OCI-M1 (cell line): ENCODE results near the gene DMP1.

Experiments used
- DNase-seq: peaks from one replicate; lab custom pipeline; 2025; lab: John Stamatoyannopoulos, UW

The DMP1 gene

GRCh38 chr4:87649980-87650379 is at the start of gene DMP1:
Gene DMP1 (plus strand): TSS chr4:87650280. CDS start chr4:87656493, 6,213 bp downstream.
- DNase-seq, result no peak

- DNase-seq, result no peak
Observed at GRCh38 chr4:87601361-87601760, 48.7 kb upstream of the DMP1 start.

- DNase-seq, result no peak
Observed at GRCh38 chr4:87608229-87608628, 41.9 kb upstream of the DMP1 start, which contains the start of gene DSPP. Gene DSPP (plus strand): TSS chr4:87608529. CDS start chr4:87610909, 2,380 bp downstream.

- DNase-seq, result no peak
Observed at GRCh38 chr4:87614292-87614890, 35.7 kb upstream of the DMP1 start.

- DNase-seq, result no peak
Observed at GRCh38 chr4:87616268-87616667, 33.8 kb upstream of the DMP1 start.

- no peak for DNase-seq
Observed at GRCh38 chr4:87620086-87620485, 30.0 kb upstream of the DMP1 start.

- no peak for DNase-seq
Observed at GRCh38 chr4:87620491-87620890, 29.6 kb upstream of the DMP1 start.

- no peak for DNase-seq
Observed at GRCh38 chr4:87622303-87622702, 27.8 kb upstream of the DMP1 start.

GRCh38 chr4:87624698-87625097 is 25.4 kb upstream of the DMP1 start:
- peak; percentile 49 for DNase-seq

- no peak for DNase-seq
Observed at GRCh38 chr4:87631668-87632067, 18.4 kb upstream of the DMP1 start.

GRCh38 chr4:87632469-87632868 is 17.6 kb upstream of the DMP1 start:
- DNase-seq, result peak; percentile 40

- peak; percentile 48 for DNase-seq
Observed at GRCh38 chr4:87633243-87633642, 16.8 kb upstream of the DMP1 start.

GRCh38 chr4:87644286-87644685 is 5.8 kb upstream of the DMP1 start:
- no peak for DNase-seq

- no peak for DNase-seq
Observed at GRCh38 chr4:87650938-87651337, 858 bp downstream of the DMP1 start.

- peak; percentile 14 for DNase-seq
Observed at GRCh38 chr4:87651941-87652340, 1.9 kb downstream of the DMP1 start.

- DNase-seq, result no peak
Observed at GRCh38 chr4:87654487-87655044, 4.5 kb downstream of the DMP1 start.

- no peak for DNase-seq
Observed at GRCh38 chr4:87657525-87657924, 7.4 kb downstream of the DMP1 start.

GRCh38 chr4:87659247-87659931 is 9.3 kb downstream of the DMP1 start:
- no peak for DNase-seq

- no peak for DNase-seq
Observed at GRCh38 chr4:87662871-87663270, 12.8 kb downstream of the DMP1 start.

GRCh38 chr4:87669373-87669772 is 19.3 kb downstream of the DMP1 start:
- no peak for DNase-seq

- DNase-seq, result no peak
Observed at GRCh38 chr4:87677731-87678130, 27.7 kb downstream of the DMP1 start.

GRCh38 chr4:87679449-87680169 is 29.5 kb downstream of the DMP1 start:
- DNase-seq, result peak; percentile 74

- DNase-seq, result no peak
Observed at GRCh38 chr4:87680271-87680670, 30.2 kb downstream of the DMP1 start.
